ENCODE data around the gene LRRC52.

DNA sequence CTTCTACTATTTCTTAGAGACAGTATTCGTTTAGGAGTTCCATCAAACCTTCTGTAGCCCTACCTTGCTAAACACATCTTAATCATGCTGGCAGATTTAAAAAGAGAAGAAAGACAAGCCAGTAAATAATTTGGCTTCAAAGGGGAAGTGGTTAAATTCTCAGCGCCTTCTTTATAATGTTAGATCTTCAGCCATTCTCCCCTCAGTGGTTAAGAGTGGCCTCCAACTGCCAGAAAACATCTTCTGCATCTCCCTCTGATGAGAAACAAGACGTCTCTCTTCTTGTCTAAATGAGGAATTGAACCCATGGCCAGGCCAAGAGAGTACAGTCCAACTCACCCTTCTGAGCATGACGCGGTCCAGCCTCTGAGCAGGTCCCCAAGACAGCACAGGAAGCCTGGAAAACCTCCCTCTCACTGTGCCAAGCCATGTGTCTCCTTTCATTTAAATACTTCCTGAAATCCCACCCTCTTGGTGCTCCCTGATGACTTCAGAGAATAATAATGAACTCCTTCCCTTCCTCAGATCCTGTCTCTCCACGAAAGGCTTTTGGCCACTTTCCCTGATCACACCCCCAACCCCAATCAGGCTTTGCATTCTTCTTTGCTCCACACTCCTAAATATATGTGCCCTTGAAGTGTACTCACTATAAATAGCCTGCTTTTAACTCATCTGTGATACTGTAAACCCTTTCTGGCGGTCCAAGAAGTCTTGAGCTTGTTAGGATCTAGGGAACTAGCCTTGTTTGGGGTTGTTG is 16.4 kb upstream of the LRRC52 start:
- TF ChIP-seq, protein P1, sequence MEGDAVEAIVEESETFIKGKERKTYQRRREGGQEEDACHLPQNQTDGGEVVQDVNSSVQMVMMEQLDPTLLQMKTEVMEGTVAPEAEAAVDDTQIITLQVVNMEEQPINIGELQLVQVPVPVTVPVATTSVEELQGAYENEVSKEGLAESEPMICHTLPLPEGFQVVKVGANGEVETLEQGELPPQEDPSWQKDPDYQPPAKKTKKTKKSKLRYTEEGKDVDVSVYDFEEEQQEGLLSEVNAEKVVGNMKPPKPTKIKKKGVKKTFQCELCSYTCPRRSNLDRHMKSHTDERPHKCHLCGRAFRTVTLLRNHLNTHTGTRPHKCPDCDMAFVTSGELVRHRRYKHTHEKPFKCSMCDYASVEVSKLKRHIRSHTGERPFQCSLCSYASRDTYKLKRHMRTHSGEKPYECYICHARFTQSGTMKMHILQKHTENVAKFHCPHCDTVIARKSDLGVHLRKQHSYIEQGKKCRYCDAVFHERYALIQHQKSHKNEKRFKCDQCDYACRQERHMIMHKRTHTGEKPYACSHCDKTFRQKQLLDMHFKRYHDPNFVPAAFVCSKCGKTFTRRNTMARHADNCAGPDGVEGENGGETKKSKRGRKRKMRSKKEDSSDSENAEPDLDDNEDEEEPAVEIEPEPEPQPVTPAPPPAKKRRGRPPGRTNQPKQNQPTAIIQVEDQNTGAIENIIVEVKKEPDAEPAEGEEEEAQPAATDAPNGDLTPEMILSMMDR (IDR thresholded peaks at IDR 0.05; ENCODE audit: insufficient read depth, low read length, poor library complexity, severe bottlenecking), result no peak
- TF ChIP-seq EZH2phosphoT487 (conservative IDR thresholded peaks at IDR 0.05; ENCODE audit: low read length), result no peak
